ENCODE measurements around the gene ELF4. TPM values are rescaled to one million over a fixed set of nuclear protein-coding genes. Genes with fewer than 3 reads are reported as not detected.

Gene ELF4
- total and polyA plus RNA-seq, 3 donors from 2014 or later, result 4.2 to 10.2 (median 5.0) TPM

DNA sequence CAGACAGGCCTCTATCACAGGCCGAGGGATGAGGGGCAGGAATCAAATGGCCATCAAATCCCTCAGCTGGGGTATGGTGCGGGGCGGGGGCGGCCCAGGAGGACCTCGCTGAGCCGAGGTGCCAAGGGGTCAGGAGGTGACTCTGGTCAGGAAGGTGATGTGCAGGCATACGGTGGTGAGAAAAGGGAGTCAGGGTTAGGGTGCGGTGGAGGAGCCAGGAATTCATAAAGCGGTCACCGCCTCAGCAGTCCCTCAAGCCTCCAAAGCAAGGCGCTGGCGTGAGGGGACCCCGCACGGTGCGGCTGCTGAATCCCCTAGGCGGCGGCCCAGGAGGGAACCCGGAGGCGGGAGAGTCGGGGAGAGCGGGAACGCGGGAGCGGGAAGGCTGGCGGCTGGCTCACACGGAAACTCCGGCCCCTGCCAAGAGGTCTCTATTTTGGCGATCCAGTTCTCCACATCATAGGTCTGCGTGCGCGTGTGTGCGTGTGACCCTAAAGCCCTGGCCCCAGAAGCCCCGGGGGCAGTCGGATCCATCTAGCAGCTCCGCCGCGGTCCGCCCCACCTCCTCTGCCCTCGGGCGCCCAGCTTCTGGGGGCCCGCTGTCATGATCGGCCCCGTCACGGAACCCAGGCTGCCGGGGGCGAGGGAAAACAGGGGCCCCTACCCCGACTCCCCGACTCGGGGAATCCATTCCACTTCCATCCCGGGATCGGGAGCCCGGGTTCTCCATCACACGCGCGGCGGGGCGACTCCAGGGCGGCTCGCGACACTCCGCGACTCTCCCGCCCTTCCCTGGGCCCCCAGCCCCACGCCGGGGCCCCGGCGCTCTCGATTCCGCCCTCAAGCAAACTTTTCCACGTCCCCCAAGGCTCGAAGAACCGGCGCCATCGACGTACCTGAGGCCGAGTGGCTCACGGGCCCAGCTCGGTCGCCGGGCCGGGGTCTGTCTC lies 593 bp downstream of the ELF4 start:
- Histone ChIP-seq H3K36me3 (ENCODE audit: low read depth, missing control alignments) (no peaks in the 10 kb centered on the region), H3K4me1 (no peaks in the 10 kb centered on the region), H3K4me3 (peak overlapping the region; percentile 47 to 56), H3K9me3 (no peaks in the 10 kb centered on the region), H3K27ac (peak overlapping the region in 1 of 2 donors; percentile 66), H3K27me3 (no peaks in the 10 kb centered on the region)
- intact Hi-C loops (cut with DNase I; ENCODE audit: low total_unique reads), result no loop called here
- TF ChIP-seq POLR2A (IDR thresholded peaks at IDR 0.05), result no peak
- TF ChIP-seq, protein P1, sequence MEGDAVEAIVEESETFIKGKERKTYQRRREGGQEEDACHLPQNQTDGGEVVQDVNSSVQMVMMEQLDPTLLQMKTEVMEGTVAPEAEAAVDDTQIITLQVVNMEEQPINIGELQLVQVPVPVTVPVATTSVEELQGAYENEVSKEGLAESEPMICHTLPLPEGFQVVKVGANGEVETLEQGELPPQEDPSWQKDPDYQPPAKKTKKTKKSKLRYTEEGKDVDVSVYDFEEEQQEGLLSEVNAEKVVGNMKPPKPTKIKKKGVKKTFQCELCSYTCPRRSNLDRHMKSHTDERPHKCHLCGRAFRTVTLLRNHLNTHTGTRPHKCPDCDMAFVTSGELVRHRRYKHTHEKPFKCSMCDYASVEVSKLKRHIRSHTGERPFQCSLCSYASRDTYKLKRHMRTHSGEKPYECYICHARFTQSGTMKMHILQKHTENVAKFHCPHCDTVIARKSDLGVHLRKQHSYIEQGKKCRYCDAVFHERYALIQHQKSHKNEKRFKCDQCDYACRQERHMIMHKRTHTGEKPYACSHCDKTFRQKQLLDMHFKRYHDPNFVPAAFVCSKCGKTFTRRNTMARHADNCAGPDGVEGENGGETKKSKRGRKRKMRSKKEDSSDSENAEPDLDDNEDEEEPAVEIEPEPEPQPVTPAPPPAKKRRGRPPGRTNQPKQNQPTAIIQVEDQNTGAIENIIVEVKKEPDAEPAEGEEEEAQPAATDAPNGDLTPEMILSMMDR (IDR thresholded peaks at IDR 0.05), result no peak
- no peak for DNase-seq
- WGBS, 2 donors, result 12 to 13% methylated on average over 5 to 27 of the region's 81 CpGs

DNA sequence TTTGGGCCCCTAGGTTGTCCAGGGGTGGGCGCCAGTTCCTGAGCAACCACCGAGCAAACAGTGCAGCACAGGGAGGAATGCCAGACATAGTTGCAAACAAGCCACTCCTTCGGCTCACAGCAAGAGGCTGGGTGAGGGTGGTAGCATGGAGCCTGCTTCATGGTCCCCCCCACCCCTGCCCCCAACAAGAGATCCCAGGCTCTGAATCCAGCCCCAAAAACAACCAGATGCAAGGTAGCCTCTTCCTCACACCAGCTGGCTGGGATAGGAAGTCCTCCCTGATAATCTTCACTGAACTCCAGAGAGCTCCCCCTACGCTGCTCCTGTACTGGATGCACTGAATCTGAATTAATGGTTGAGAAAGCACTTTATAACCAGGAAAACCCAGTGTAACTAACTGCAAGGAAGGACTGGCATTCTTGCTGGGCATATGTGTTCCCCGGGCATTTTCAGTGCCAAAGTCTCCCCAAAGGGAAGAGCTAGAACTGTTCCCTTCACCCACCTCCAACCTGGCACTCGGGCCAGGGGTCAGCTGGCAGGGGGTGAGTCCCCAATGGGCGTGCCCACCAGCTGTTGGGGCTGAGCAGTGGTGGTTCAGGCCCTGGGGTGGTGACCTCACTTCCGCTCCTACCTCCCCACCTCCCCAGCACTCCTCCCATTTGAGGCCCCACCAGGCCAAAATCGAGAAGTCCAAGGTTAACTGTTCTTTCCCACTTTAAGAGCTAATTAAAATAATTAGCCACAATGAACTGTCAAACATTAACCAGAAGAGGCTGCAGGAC lies 1.5 kb downstream of the ELF4 start:
- H3K27ac ChIP-seq, result no peak overlapping the region
- no peaks in the 10 kb centered on the region for H3K9me3 ChIP-seq
- no peaks in the 10 kb centered on the region for H3K36me3 ChIP-seq (ENCODE audit: low read depth, missing control alignments)
- no peak for DNase-seq
- 25 to 48% methylated on average over 4 to 7 of the region's 9 CpGs for WGBS, 2 donors
- no peaks in the 10 kb centered on the region for H3K4me1 ChIP-seq
- intact Hi-C loops (cut with DNase I; ENCODE audit: low total_unique reads), result no loop called here
- H3K27me3 ChIP-seq, result no peaks in the 10 kb centered on the region
- no peak for TF ChIP-seq POLR2A (IDR thresholded peaks at IDR 0.05)
- TF ChIP-seq, protein P1 (IDR thresholded peaks at IDR 0.05), result no peak
- H3K4me3 ChIP-seq, result peak overlapping the region in 1 of 2 donors; percentile 56

DNA sequence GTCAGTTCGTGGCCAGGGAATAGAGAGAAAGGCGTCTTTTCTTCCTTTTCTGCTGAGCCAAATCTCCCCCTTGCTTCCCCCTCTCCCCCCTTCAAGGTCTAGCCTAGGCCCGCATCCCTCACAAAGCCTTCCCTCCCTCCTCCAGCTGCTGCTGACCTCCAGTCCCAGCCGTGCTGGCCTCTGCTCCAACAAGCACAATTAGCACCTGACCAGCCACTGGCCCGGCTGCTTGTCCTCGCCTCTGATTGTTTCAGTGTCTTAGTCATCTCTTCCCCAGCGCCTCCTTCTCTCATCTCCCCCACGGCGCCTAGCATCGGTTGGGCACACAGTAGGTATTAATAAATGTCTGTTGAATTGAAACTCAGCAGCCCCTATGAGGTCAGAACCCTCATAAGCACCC lies 4.2 kb downstream of the ELF4 start:
- Histone ChIP-seq H3K9me3 (no peaks in the 10 kb centered on the region), H3K27me3 (no peaks in the 10 kb centered on the region), H3K27ac (no peak overlapping the region), H3K4me3 (no peak overlapping the region), H3K36me3 (ENCODE audit: low read depth, missing control alignments) (no peaks in the 10 kb centered on the region), H3K4me1 (no peaks in the 10 kb centered on the region)
- 24 to 33% methylated on average over 6 to 10 of the region's 10 CpGs for WGBS, 2 donors
- peak; percentile 54 for DNase-seq
- intact Hi-C loops (cut with DNase I; ENCODE audit: low total_unique reads), result no loop called here
- TF ChIP-seq POLR2A (IDR thresholded peaks at IDR 0.05), result no peak
- TF ChIP-seq, protein P1 (IDR thresholded peaks at IDR 0.05), result no peak

DNA sequence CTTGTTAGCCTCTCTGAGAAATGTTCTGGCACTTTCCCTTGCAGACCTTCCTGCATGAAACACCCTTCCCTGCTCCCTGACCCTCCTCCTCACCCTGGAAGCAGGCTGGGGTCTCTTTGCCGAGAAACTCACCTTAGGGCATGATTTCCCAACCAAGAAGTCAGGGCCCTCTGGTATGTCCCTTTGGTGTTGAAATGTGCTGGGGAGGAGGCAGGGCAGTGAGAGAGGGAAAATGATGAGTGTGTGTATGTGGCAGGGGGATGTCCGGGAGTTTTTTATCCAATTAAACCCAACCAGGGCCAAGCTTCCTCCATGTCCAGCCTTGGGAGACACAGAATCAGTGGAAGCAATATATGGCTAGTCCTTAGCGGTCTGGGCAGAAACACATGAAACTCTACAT lies 5.1 kb downstream of the ELF4 start:
- no peak overlapping the region for H3K27ac ChIP-seq
- H3K4me1 ChIP-seq, result no peaks in the 10 kb centered on the region
- H3K9me3 ChIP-seq, result no peaks in the 10 kb centered on the region
- no peaks in the 10 kb centered on the region for H3K27me3 ChIP-seq
- TF ChIP-seq, protein P1 (IDR thresholded peaks at IDR 0.05), result no peak
- TF ChIP-seq POLR2A (IDR thresholded peaks at IDR 0.05), result no peak
- 77 to 93% methylated on average over 2 to 3 of the region's 3 CpGs for WGBS, 2 donors
- intact Hi-C loops (cut with DNase I; ENCODE audit: low total_unique reads), result no loop called here
- H3K4me3 ChIP-seq, result no peak overlapping the region
- DNase-seq, result no peak
- H3K36me3 ChIP-seq (ENCODE audit: low read depth, missing control alignments), result no peaks in the 10 kb centered on the region

All from testis (tissue), 3 donors.